Measurements from ENCODE around the gene TFF2.

TFF2 gene

GRCh38 chr21:42366292-42367010, 15.7 kb upstream of the TFF2 start, which contains the start of gene TFF1:
TFF1 (minus strand) TSS chr21:42366535; CDS start chr21:42366495, 40 bp downstream.
- no peak for DNase-seq (ENCODE audit: low read depth)

GRCh38 chr21:42365770-42366169, 15.0 kb upstream of the TFF2 start:
- DNase-seq (ENCODE audit: low read depth), result no peak

GRCh38 chr21:42364304-42364865, 13.6 kb upstream of the TFF2 start:
- no peak for DNase-seq (ENCODE audit: low read depth)

- no peak for DNase-seq (ENCODE audit: low read depth)
Measured at GRCh38 chr21:42363312-42363711, 12.5 kb upstream of the TFF2 start.

GRCh38 chr21:42362700-42363099, 11.9 kb upstream of the TFF2 start:
- no peak for DNase-seq (ENCODE audit: low read depth)

GRCh38 chr21:42362198-42362597, 11.4 kb upstream of the TFF2 start:
- DNase-seq (ENCODE audit: low read depth), result no peak

GRCh38 chr21:42361286-42361685, 10.5 kb upstream of the TFF2 start:
- no peak for DNase-seq (ENCODE audit: low read depth)

GRCh38 chr21:42360317-42360716, 9.5 kb upstream of the TFF2 start:
- peak; percentile 10 for DNase-seq (ENCODE audit: low read depth)

- no peak for DNase-seq (ENCODE audit: low read depth)
Measured at GRCh38 chr21:42358937-42359336, 8.1 kb upstream of the TFF2 start.

GRCh38 chr21:42358261-42358660, 7.5 kb upstream of the TFF2 start:
- DNase-seq (ENCODE audit: low read depth), result no peak

GRCh38 chr21:42357307-42357706, 6.5 kb upstream of the TFF2 start:
- no peak for DNase-seq (ENCODE audit: low read depth)

- no peak for DNase-seq (ENCODE audit: low read depth)
Measured at GRCh38 chr21:42356650-42357049, 5.9 kb upstream of the TFF2 start.

- DNase-seq (ENCODE audit: low read depth), result no peak
Measured at GRCh38 chr21:42356046-42356445, 5.3 kb upstream of the TFF2 start.

- no peak for DNase-seq (ENCODE audit: low read depth)
Measured at GRCh38 chr21:42353623-42354022, 2.8 kb upstream of the TFF2 start.

- DNase-seq (ENCODE audit: low read depth), result no peak
Measured at GRCh38 chr21:42352441-42353095, 1.8 kb upstream of the TFF2 start.

- no peak for DNase-seq (ENCODE audit: low read depth)
Measured at GRCh38 chr21:42351626-42352440, 1.0 kb upstream of the TFF2 start.

- DNase-seq (ENCODE audit: low read depth), result no peak
Measured at GRCh38 chr21:42350318-42350910, 380 bp downstream of the TFF2 start.

- no peak for DNase-seq (ENCODE audit: low read depth)
Measured at GRCh38 chr21:42349420-42350317, 1.1 kb downstream of the TFF2 start.

GRCh38 chr21:42348762-42349161, 2.0 kb downstream of the TFF2 start:
- no peak for DNase-seq (ENCODE audit: low read depth)

- no peak for DNase-seq (ENCODE audit: low read depth)
Measured at GRCh38 chr21:42347601-42348327, 3.0 kb downstream of the TFF2 start.

All from activated T-cell treated with anti-CD3 and anti-CD28 coated beads for 24 hours (primary cell).